ENCODE data around the gene GSG1L2.

Gene GSG1L2

GRCh38 chr17:9837551-9838471, 15.9 kb upstream of the GSG1L2 start:
- Histone ChIP-seq H3K36me3 (replicated peaks; ENCODE audit: low read depth, low read length) (no peaks in the 10 kb centered on the region), H3K4me2 (ENCODE audit: low read length) (no peak overlapping the region), H3K4me1 (ENCODE audit: low read length) (no peaks in the 10 kb centered on the region), H3K4me3 (ENCODE audit: low read length) (no peak overlapping the region), H3K79me2 (ENCODE audit: low read length) (no peaks in the 10 kb centered on the region), H4K20me1 (ENCODE audit: insufficient read depth, low read length) (no peaks in the 10 kb centered on the region), H3K9ac (ENCODE audit: low read length) (no peak overlapping the region), H3K27me3 (ENCODE audit: low read depth, low read length) (no peaks in the 10 kb centered on the region), H3K27ac (ENCODE audit: low read length) (no peak overlapping the region), H3K9me3 (ENCODE audit: insufficient read depth, low read length) (no peaks in the 10 kb centered on the region), H2AFZ (ENCODE audit: low read depth, low read length) (no peak overlapping the region)
- TF ChIP-seq CTCF (IDR thresholded peaks at IDR 0.05; ENCODE audit: low read depth, low read length) (no peak), EZH2phosphoT487 (IDR thresholded peaks at IDR 0.05; ENCODE audit: low read depth) (no peak)

- Histone ChIP-seq H3K4me1 (ENCODE audit: low read length) (no peaks in the 10 kb centered on the region), H3K9ac (ENCODE audit: low read length) (no peak overlapping the region), H2AFZ (ENCODE audit: low read depth, low read length) (no peak overlapping the region), H3K4me2 (ENCODE audit: low read length) (no peak overlapping the region), H4K20me1 (ENCODE audit: insufficient read depth, low read length) (no peaks in the 10 kb centered on the region), H3K27ac (ENCODE audit: low read length) (no peak overlapping the region), H3K36me3 (replicated peaks; ENCODE audit: low read depth, low read length) (no peaks in the 10 kb centered on the region), H3K4me3 (ENCODE audit: low read length) (no peak overlapping the region), H3K9me3 (ENCODE audit: insufficient read depth, low read length) (no peaks in the 10 kb centered on the region), H3K27me3 (ENCODE audit: low read depth, low read length) (0 out of 2 replicates have a peak, but pooled peaks cover 4% of the 10 kb centered on the region), H3K79me2 (ENCODE audit: low read length) (no peaks in the 10 kb centered on the region)
- TF ChIP-seq CTCF (IDR thresholded peaks at IDR 0.05; ENCODE audit: low read depth, low read length) (no peak), EZH2phosphoT487 (IDR thresholded peaks at IDR 0.05; ENCODE audit: low read depth) (no peak)
Measured at GRCh38 chr17:9833922-9834321, 12.0 kb upstream of the GSG1L2 start.

GRCh38 chr17:9830711-9831110, 8.8 kb upstream of the GSG1L2 start:
- TF ChIP-seq CTCF (IDR thresholded peaks at IDR 0.05; ENCODE audit: low read depth, low read length) (no peak), EZH2phosphoT487 (IDR thresholded peaks at IDR 0.05; ENCODE audit: low read depth) (no peak)
- no peaks in the 10 kb centered on the region for H3K36me3 ChIP-seq (replicated peaks; ENCODE audit: low read depth, low read length)
- no peak overlapping the region for H2AFZ ChIP-seq (ENCODE audit: low read depth, low read length)
- H3K27me3 ChIP-seq (ENCODE audit: low read depth, low read length) = 0 out of 2 replicates have a peak, but pooled peaks cover 4% of the 10 kb centered on the region
- no peaks in the 10 kb centered on the region for H3K79me2 ChIP-seq (ENCODE audit: low read length)
- H3K9me3 ChIP-seq (ENCODE audit: insufficient read depth, low read length) = no peaks in the 10 kb centered on the region
- no peak overlapping the region for H3K27ac ChIP-seq (ENCODE audit: low read length)
- H4K20me1 ChIP-seq (ENCODE audit: insufficient read depth, low read length) = no peaks in the 10 kb centered on the region
- no peaks in the 10 kb centered on the region for H3K4me1 ChIP-seq (ENCODE audit: low read length)
- no peak overlapping the region for H3K4me2 ChIP-seq (ENCODE audit: low read length)
- no peak overlapping the region for H3K4me3 ChIP-seq (ENCODE audit: low read length)
- no peak overlapping the region for H3K9ac ChIP-seq (ENCODE audit: low read length)

GRCh38 chr17:9829343-9829742, 7.5 kb upstream of the GSG1L2 start:
- H3K36me3 ChIP-seq (replicated peaks; ENCODE audit: low read depth, low read length) = no peaks in the 10 kb centered on the region
- no peaks in the 10 kb centered on the region for H3K79me2 ChIP-seq (ENCODE audit: low read length)
- H3K27ac ChIP-seq (ENCODE audit: low read length) = no peak overlapping the region
- no peaks in the 10 kb centered on the region for H3K9me3 ChIP-seq (ENCODE audit: insufficient read depth, low read length)
- H3K4me1 ChIP-seq (ENCODE audit: low read length) = no peaks in the 10 kb centered on the region
- no peak overlapping the region for H3K9ac ChIP-seq (ENCODE audit: low read length)
- no peaks in the 10 kb centered on the region for H4K20me1 ChIP-seq (ENCODE audit: insufficient read depth, low read length)
- H3K4me2 ChIP-seq (ENCODE audit: low read length) = no peak overlapping the region
- H3K27me3 ChIP-seq (ENCODE audit: low read depth, low read length) = 0 out of 2 replicates have a peak, but pooled peaks cover 4% of the 10 kb centered on the region
- no peak overlapping the region for H3K4me3 ChIP-seq (ENCODE audit: low read length)
- no peak for TF ChIP-seq CTCF (IDR thresholded peaks at IDR 0.05; ENCODE audit: low read depth, low read length)
- TF ChIP-seq EZH2phosphoT487 (IDR thresholded peaks at IDR 0.05; ENCODE audit: low read depth) = no peak
- H2AFZ ChIP-seq (ENCODE audit: low read depth, low read length) = no peak overlapping the region

Measured in OCI-LY3 (cell line).